Fibroblast of lung (primary cell): Measurements from ENCODE around the gene CCSER2. TPM values are rescaled to one million over a fixed set of nuclear protein-coding genes. Genes with fewer than 3 reads are reported as not detected.

Source experiments
- DNase-seq, 2 donors: peaks; one replicate each; pipeline versions ENCODE4 v3.0.0 to v3.0.0-alpha.2; 2010; ENCODE audit warnings: low read depth in 2 of 2
- H2AFZ ChIP-seq: 2 replicates; pipeline ENCODE4 v1.5.1; 2012; ENCODE audit warnings: low read length, control low read depth, inconsistent platforms
- H3K27ac ChIP-seq: 2 replicates; pipeline ENCODE4 v1.5.1; 2011; ENCODE audit warnings: low read length, control low read depth; ENCODE audit not compliant: insufficient read depth
- H3K27me3 ChIP-seq: 2 replicates; pipeline ENCODE4 v1.5.1; 2011; ENCODE audit warnings: mild to moderate bottlenecking, low read length; ENCODE audit not compliant: control insufficient read depth, insufficient read depth
- H3K36me3 ChIP-seq: 2 replicates; pipeline ENCODE4 v1.5.1; 2011; ENCODE audit warnings: low read length; ENCODE audit not compliant: control insufficient read depth, insufficient read depth
- H3K4me1 ChIP-seq: 2 replicates; pipeline ENCODE4 v1.5.1; 2011; ENCODE audit warnings: low read length; ENCODE audit not compliant: control insufficient read depth, insufficient read depth; ENCODE audit errors: extremely low read depth
- H3K4me2 ChIP-seq: 2 replicates; pipeline ENCODE4 v1.5.1; 2011; ENCODE audit warnings: low read length, control low read depth; ENCODE audit not compliant: insufficient read depth; ENCODE audit errors: extremely low read depth
- H3K4me3 ChIP-seq, 4 experiments: fragments of 200-600 bp in 1 of 4; sonication (generic) in 1 of 4; replicated peaks in 1 of 4; 2 replicates each; pipeline ENCODE4 v1.5.1; 2011 to 2016; ENCODE audit warnings: low read length in 4 of 4, low read depth in 3 of 4, mild to moderate bottlenecking in 3 of 4, control low read depth in 2 of 4, inconsistent platforms in 1 of 4, mixed read lengths in 1 of 4; ENCODE audit not compliant: insufficient read depth in 1 of 4; ENCODE audit errors: control extremely low read depth in 1 of 4
- H3K79me2 ChIP-seq: 2 replicates; pipeline ENCODE4 v1.5.1; 2012; ENCODE audit warnings: mild to moderate bottlenecking, low read length, inconsistent platforms; ENCODE audit not compliant: control insufficient read depth, insufficient read depth
- H3K9ac ChIP-seq: 2 replicates; pipeline ENCODE4 v1.5.1; 2011; ENCODE audit warnings: mild to moderate bottlenecking, low read length, control low read depth; ENCODE audit not compliant: insufficient read depth
- H3K9me3 ChIP-seq: 2 replicates; pipeline ENCODE4 v1.5.1; 2012; ENCODE audit warnings: low read depth, low read length; ENCODE audit not compliant: control insufficient read depth, insufficient read depth
- H4K20me1 ChIP-seq: 2 replicates; pipeline ENCODE4 v1.5.1; 2011; ENCODE audit warnings: low read length; ENCODE audit not compliant: control insufficient read depth, insufficient read depth; ENCODE audit errors: extremely low read depth
- EZH2 ChIP-seq: IDR thresholded peaks from 2 replicates; pipeline ENCODE4 v1.5.1; 2012; ENCODE audit warnings: low read length, control low read depth, mild to moderate bottlenecking; ENCODE audit errors: missing control alignments
- polyA plus RNA-seq, 2 donors: library from polyadenylated mRNA; depleted of rRNA in 1 of 2; stranded (reverse) in 1 of 2; unstranded in 1 of 2; fragments of >200 nt; gene quantifications; 2 replicates each; pipeline ENCODE4 v1.2.1, GENCODE V29; 2011 to 2012; ENCODE audit warnings: missing spikeins in 1 of 2
- total RNA-seq: library from RNA; depleted of rRNA; stranded (reverse); fragments of >200 nt; gene quantifications from 2 replicates; pipeline ENCODE4 v1.2.1, GENCODE V29; 2014
- TF ChIP-seq, protein P1 (sequence below), 2 donors: IDR thresholded peaks in 1 of 2; conservative IDR thresholded peaks in 1 of 2; 1 replicate in 1 of 2; 2 replicates in 1 of 2; pipeline ENCODE4 v1.5.1; 2011 to 2012; ENCODE audit warnings: low read length in 2 of 2, control low read depth in 1 of 2, inconsistent platforms in 1 of 2, low read depth in 1 of 2, mild to moderate bottlenecking in 1 of 2

CCSER2 gene
- total and polyA plus RNA-seq, 2 donors (not counting 1 experiment from before 2014, with no cell fraction given), result 28.2 to 65.4 TPM

DNA sequence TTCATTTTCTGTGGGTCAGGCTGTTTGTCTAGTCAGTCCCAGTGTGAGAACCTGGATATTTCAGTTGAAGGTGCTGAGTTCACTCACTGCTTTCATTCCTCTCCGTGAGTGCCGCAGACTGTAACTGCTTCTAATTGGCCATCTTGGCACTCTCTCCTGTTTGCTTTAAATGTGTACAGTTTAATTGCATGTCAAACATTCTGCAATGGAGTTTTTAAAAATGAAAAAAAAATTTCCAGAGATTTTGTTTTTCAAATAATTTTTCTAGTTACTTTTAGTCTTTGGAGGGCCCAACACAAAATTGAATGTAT, 87.8 kb downstream of the CCSER2 start:
- Histone ChIP-seq H3K9me3 (no peaks in the 10 kb centered on the region), H4K20me1 (no peaks in the 10 kb centered on the region), H3K27me3 (no peaks in the 10 kb centered on the region), H3K4me3 (no peak overlapping the region), H3K9ac (no peak overlapping the region), H3K4me1 (no peaks in the 10 kb centered on the region), H3K27ac (no peak overlapping the region), H3K36me3 (no peaks in the 10 kb centered on the region), H2AFZ (no peak overlapping the region), H3K4me2 (no peak overlapping the region), H3K79me2 (peaks cover 12% of the 10 kb centered on the region)
- TF ChIP-seq EZH2, result no peak
- TF ChIP-seq, protein P1, sequence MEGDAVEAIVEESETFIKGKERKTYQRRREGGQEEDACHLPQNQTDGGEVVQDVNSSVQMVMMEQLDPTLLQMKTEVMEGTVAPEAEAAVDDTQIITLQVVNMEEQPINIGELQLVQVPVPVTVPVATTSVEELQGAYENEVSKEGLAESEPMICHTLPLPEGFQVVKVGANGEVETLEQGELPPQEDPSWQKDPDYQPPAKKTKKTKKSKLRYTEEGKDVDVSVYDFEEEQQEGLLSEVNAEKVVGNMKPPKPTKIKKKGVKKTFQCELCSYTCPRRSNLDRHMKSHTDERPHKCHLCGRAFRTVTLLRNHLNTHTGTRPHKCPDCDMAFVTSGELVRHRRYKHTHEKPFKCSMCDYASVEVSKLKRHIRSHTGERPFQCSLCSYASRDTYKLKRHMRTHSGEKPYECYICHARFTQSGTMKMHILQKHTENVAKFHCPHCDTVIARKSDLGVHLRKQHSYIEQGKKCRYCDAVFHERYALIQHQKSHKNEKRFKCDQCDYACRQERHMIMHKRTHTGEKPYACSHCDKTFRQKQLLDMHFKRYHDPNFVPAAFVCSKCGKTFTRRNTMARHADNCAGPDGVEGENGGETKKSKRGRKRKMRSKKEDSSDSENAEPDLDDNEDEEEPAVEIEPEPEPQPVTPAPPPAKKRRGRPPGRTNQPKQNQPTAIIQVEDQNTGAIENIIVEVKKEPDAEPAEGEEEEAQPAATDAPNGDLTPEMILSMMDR (conservative IDR thresholded peaks at IDR 0.05 in 1 of 2, IDR thresholded peaks at IDR 0.05 in 1 of 2; ENCODE audit: low read depth in 1 of 2, low read length in 2 of 2), result no peak
- DNase-seq, result no peak

GRCh38 chr10:84423719-84424118, 95.3 kb downstream of the CCSER2 start:
- H3K79me2 ChIP-seq, result peaks cover 6% of the 10 kb centered on the region
- no peak overlapping the region for H3K4me3 ChIP-seq
- TF ChIP-seq EZH2, result no peak
- TF ChIP-seq, protein P1 (conservative IDR thresholded peaks at IDR 0.05 in 1 of 2, IDR thresholded peaks at IDR 0.05 in 1 of 2; ENCODE audit: low read depth in 1 of 2, low read length in 2 of 2), result no peak
- H3K9ac ChIP-seq, result no peak overlapping the region
- H3K27ac ChIP-seq, result peak overlapping the region; percentile 42
- no peaks in the 10 kb centered on the region for H3K27me3 ChIP-seq
- H3K9me3 ChIP-seq, result no peaks in the 10 kb centered on the region
- H3K4me2 ChIP-seq, result no peak overlapping the region
- no peak overlapping the region for H2AFZ ChIP-seq
- DNase-seq, result no peak
- peaks cover 8% of the 10 kb centered on the region for H3K4me1 ChIP-seq
- no peaks in the 10 kb centered on the region for H4K20me1 ChIP-seq
- no peaks in the 10 kb centered on the region for H3K36me3 ChIP-seq

- Histone ChIP-seq H3K36me3 (no peaks in the 10 kb centered on the region), H3K27me3 (no peaks in the 10 kb centered on the region), H3K9ac (peak overlapping the region; percentile 55), H3K79me2 (peaks cover 11% of the 10 kb centered on the region), H3K27ac (peak overlapping the region; percentile 92), H3K4me3 (peak overlapping the region; percentile 51 to 61 (median 54)), H3K4me1 (peaks cover 8% of the 10 kb centered on the region), H3K4me2 (peak overlapping the region; percentile 80), H3K9me3 (no peaks in the 10 kb centered on the region), H2AFZ (peak overlapping the region; percentile 84), H4K20me1 (no peaks in the 10 kb centered on the region)
- peak; percentile 97 to 98 for DNase-seq
- TF ChIP-seq EZH2, result no peak
Measured at GRCh38 chr10:84424731-84425167, 96.4 kb downstream of the CCSER2 start.
